ENCODE data around the gene KRT78.

Gene KRT78

GRCh38 chr12:52794479-52795331, 54.1 kb downstream of the KRT78 start:
- no peak for DNase-seq

GRCh38 chr12:52792185-52793029, 56.4 kb downstream of the KRT78 start:
- no peak for DNase-seq

GRCh38 chr12:52791271-52792184, 57.3 kb downstream of the KRT78 start:
- no peak for DNase-seq

- DNase-seq: no peak
Observed at GRCh38 chr12:52790427-52791270, 58.1 kb downstream of the KRT78 start.

GRCh38 chr12:52789637-52790426, 59.0 kb downstream of the KRT78 start:
- DNase-seq: peak; percentile 65

- DNase-seq: no peak
Observed at GRCh38 chr12:52788876-52789636, 59.7 kb downstream of the KRT78 start.

- no peak for DNase-seq
Observed at GRCh38 chr12:52788192-52788875, 60.5 kb downstream of the KRT78 start.
